HG02870 (cell line): ENCODE results near the gene TFF2.

ENCODE experiments used
- ATAC-seq: cut with Tn5 transposase; IDR thresholded peaks from one replicate; pipeline ENCODE4 v1.9.1; 2021; ENCODE audit warnings: mild to moderate bottlenecking, moderate library complexity; ENCODE audit not compliant: unreplicated experiment

The TFF2 gene

DNA sequence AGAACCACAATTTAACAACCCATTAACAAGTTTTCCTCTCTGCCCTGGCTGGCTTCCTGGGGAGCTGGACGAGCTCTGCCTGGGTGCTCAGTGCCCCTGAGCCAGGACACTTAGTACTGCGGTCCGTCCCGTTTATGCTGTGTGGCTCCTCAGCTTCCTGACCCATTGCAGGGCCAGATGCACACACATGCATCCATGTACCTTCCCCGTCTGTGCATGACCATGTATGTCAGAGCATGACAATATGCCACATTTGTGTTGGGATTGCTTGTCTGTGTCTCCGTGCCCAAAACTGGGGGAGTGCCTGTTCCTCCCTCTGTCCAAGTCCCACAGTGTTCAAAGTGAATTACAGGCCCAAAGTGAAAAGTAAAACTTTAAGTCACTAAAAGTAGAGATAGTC lies 25.9 kb downstream of the TFF2 start:
- ATAC-seq, result no peak

- no peak for ATAC-seq
Measured at GRCh38 chr21:42321845-42322244, 28.9 kb downstream of the TFF2 start.

GRCh38 chr21:42321231-42321630 lies 29.6 kb downstream of the TFF2 start:
- ATAC-seq, result no peak

GRCh38 chr21:42320791-42321190 lies 30.0 kb downstream of the TFF2 start:
- no peak for ATAC-seq

DNA sequence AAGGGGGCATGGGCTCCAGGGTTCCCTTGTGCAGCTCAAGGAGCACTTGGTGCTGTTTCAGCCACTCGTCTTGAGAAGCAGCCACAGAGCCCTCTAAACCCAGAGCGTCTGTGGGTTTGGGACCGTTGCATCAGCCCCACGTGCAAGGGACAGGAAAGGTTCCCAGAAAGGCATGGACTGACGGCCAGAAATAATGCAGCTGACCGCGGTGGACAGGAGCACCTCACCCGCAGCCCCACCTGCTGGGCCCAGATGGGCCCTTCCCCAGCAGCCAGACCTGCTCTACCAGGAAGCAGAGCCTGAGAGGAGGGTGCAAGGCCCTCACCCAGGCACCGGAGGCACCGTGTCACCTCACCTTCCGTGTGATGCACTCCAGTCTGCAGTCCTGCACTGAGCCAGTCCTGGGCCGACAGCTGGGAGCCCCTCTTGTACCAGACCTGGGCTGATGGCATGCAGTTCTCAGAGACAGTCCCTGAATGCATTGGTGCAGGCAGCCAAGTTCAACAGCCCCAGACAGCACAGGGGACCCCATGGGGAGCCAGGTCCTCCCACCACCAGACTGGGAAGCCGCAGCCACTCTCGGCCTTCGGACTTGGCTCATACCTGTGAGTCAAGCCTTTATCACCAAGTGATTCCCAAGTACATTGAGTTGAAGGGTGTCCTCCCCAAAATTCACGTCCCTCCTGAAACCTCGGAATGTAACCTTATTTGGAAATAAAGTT lies 30.8 kb downstream of the TFF2 start:
- ATAC-seq, result no peak

- no peak for ATAC-seq
Measured at GRCh38 chr21:42319376-42319775, 31.4 kb downstream of the TFF2 start.

- no peak for ATAC-seq
Measured at GRCh38 chr21:42317826-42318746, 32.7 kb downstream of the TFF2 start.

GRCh38 chr21:42317341-42317741 lies 33.5 kb downstream of the TFF2 start:
- ATAC-seq, result no peak

GRCh38 chr21:42316891-42317290 lies 33.9 kb downstream of the TFF2 start:
- ATAC-seq, result no peak

GRCh38 chr21:42315296-42315891 lies 35.4 kb downstream of the TFF2 start, which contains the start of gene TFF3:
TSS of gene TFF3 (minus strand) at chr21:42315409. CDS start at chr21:42315374, 35 bp downstream.
- no peak for ATAC-seq

DNA sequence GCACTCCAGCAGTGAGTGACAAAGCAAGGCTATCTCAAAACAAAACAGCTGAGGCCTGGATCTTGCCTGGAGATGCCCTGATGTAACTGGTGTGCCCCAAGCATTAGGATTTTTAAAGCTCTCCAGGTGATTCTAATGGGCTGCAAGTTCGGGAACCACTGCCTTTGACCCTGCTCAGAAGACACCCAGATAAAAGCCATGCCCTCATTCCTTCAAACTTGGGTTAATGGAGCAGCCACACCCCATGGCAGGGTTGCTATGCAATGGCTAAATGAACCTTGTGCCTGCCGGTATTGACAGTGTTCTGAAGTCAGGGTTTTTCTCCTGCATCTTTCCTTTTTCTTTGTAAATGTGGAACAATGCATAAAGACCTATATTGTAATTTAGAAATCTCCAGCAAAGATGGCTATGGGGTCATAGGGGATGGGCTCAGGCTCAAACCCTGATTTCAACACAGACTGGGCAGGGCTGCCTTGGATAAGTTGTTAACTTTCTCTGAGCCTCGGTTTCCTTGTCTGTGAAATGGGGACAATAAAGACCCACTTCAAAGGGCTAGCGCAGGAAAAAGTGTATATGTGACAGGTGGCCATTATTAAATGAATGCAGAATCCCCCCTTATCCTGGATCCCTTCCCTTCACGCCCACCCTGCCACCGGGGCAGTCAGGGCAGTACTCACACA lies 36.0 kb downstream of the TFF2 start:
- no peak for ATAC-seq

DNA sequence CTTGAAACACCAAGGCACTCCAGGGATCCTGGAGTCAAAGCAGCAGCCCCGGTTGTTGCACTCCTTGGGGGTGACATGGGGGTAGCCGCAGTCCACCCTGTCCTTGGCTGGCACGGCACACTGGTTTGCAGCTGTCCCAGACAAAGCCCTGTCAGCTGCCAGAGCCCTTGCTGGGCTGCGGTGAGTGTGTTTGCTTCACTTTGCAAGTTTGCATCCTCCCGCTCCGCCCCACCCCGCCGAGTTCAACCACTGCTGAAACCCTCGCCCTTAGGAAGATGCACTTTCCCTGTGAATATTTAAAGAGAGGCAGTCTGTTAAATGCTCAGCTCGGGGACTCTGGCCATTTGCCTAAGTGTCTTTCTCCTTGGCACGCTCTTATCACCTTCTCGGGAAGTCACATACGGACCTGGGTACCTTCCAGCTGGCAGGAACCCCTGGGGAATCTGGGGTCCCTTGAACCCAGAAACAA lies 37.3 kb downstream of the TFF2 start:
- no peak for ATAC-seq

- no peak for ATAC-seq
Measured at GRCh38 chr21:42312626-42313104, 38.1 kb downstream of the TFF2 start.

GRCh38 chr21:42311816-42312625 lies 38.8 kb downstream of the TFF2 start:
- ATAC-seq, result no peak

DNA sequence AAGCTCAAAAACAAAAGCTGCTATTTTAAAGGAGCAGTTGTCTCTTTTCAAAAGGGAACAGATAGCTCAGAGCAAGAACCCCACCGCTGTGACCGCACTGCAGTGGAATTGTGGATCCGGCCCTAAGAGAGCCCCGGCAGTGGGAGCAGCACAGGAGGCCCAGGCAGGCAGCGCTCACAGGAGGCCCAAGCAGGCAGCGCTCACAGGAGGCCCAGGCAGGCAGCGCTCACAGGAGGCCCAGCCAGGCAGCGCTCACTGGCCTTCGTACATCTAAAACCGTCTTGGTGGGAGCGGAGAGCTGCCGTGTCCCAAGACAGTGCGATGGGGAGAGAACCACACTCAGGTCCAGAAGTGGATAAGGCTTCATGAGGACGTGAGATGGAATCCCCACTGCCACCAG lies 39.6 kb downstream of the TFF2 start:
- no peak for ATAC-seq

DNA sequence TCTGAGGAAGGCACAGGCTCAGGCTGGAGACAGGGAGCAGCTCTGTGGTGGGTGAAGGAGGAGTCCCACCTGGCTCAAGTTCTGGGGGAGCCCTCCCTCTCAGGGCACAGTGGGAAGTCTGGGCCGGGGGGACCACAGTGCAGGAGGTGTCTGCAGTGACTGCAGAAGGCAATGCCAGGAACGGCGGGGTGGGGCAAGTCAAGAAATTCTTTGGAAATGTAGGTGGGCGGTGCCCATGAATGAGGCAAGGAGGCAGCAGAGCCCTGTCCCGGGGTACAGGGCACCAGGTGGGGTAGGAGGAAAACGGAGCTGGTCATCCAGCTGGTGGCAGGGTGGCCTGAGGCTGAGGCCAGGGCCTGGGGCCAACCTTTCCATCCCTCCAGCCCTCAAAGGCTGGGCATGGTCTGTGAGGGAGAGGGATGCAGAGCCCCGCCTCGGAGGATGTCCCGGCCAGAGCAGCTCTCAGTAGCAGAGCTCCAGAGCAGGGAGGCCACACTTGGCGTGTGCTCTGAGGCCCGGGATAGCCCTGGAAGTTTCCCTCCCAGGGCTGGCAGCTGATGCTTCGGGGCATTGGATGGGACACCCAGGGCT lies 40.3 kb downstream of the TFF2 start:
- ATAC-seq, result no peak

GRCh38 chr21:42309753-42310213 lies 41.0 kb downstream of the TFF2 start:
- ATAC-seq, result no peak

DNA sequence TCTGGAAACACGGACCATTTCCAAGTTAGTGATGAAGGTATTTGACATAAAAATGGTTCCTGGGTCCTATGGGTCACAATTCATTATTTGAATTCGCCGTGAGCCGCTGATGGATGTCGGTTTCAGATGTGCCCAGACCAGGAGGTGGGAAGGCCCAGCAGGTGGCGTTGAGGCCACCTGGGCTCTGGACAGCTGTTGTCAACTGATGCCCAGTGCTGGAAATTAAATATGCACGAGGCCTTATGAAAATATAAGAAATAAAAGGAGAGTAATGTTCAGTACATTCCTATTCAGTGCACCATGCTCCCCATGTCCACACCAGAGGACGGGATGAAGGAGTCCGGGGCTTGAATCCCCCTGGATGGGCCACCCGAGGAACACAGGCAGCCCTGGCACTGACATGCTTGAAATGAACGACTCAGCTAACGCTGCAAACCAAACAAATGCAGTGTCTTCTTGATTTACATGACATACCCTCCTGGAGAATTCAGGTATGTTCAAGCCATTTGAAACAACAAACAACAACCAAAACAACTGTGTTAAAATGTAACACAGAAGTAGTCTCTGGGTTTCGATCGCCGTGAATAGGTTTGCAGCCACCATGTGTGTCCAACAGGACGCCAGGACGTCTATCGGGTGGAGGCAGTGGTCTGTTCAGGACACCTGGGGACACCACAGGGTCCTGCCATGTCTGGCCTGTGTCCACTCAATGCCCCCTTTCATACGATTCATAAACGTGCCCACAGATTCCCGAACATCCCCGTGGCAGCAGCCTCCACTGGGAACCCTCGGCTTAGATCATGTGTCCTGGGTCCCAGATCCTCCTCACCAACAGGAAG lies 41.7 kb downstream of the TFF2 start:
- no peak for ATAC-seq
